ENCODE results near the gene CCDC6. TPM values are rescaled to one million over a fixed set of nuclear protein-coding genes. Genes with fewer than 3 reads are reported as not detected.

The CCDC6 gene
- total and polyA plus RNA-seq, 9 of the 15 experiments (the other 6 are each of a cell fraction or from before 2014, with no cell fraction given): 10.4 to 41.0 (median 20.9) TPM

GRCh38 chr10:59831658-59832503, 74.5 kb downstream of the CCDC6 start (continued):
- TF ChIP-seq HNRNPLL (IDR thresholded peaks at IDR 0.05; ENCODE audit: low read depth, low read length, poor library complexity, severe bottlenecking) (no peak), TCF3 (CRISPR knock-in tag; IDR thresholded peaks at IDR 0.05) (peak; percentile 83), ELK3 (CRISPR knock-in tag; IDR thresholded peaks at IDR 0.05) (no peak), TEAD4 (IDR thresholded peaks at IDR 0.05; ENCODE audit: low read length) (peak; percentile 88; the same call in 1 of the 2 replicates), TEAD4 (CRISPR knock-in tag; IDR thresholded peaks at IDR 0.05; ENCODE audit: borderline replicate concordance) (no peak), PKNOX1 (IDR thresholded peaks at IDR 0.05) (peak; percentile 89), SMAD3 (CRISPR knock-in tag; conservative IDR thresholded peaks at IDR 0.05) (0 out of 2 replicates have a peak, but pooled peaks have one; percentile 62), TEAD1 (CRISPR knock-in tag; IDR thresholded peaks at IDR 0.05) (peak in 1 of 2 experiments; percentile 69; a peak in 2 of 4 replicates)
- TF ChIP-seq, protein P1, sequence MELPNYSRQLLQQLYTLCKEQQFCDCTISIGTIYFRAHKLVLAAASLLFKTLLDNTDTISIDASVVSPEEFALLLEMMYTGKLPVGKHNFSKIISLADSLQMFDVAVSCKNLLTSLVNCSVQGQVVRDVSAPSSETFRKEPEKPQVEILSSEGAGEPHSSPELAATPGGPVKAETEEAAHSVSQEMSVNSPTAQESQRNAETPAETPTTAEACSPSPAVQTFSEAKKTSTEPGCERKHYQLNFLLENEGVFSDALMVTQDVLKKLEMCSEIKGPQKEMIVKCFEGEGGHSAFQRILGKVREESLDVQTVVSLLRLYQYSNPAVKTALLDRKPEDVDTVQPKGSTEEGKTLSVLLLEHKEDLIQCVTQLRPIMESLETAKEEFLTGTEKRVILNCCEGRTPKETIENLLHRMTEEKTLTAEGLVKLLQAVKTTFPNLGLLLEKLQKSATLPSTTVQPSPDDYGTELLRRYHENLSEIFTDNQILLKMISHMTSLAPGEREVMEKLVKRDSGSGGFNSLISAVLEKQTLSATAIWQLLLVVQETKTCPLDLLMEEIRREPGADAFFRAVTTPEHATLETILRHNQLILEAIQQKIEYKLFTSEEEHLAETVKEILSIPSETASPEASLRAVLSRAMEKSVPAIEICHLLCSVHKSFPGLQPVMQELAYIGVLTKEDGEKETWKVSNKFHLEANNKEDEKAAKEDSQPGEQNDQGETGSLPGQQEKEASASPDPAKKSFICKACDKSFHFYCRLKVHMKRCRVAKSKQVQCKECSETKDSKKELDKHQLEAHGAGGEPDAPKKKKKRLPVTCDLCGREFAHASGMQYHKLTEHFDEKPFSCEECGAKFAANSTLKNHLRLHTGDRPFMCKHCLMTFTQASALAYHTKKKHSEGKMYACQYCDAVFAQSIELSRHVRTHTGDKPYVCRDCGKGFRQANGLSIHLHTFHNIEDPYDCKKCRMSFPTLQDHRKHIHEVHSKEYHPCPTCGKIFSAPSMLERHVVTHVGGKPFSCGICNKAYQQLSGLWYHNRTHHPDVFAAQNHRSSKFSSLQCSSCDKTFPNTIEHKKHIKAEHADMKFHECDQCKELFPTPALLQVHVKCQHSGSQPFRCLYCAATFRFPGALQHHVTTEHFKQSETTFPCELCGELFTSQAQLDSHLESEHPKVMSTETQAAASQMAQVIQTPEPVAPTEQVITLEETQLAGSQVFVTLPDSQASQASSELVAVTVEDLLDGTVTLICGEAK (IDR thresholded peaks at IDR 0.05): peak; percentile 70; the same call in 1 of the 2 replicates
- TF ChIP-seq, protein P1 (CRISPR knock-in tag; IDR thresholded peaks at IDR 0.05): no peak
- TF ChIP-seq, protein P2, sequence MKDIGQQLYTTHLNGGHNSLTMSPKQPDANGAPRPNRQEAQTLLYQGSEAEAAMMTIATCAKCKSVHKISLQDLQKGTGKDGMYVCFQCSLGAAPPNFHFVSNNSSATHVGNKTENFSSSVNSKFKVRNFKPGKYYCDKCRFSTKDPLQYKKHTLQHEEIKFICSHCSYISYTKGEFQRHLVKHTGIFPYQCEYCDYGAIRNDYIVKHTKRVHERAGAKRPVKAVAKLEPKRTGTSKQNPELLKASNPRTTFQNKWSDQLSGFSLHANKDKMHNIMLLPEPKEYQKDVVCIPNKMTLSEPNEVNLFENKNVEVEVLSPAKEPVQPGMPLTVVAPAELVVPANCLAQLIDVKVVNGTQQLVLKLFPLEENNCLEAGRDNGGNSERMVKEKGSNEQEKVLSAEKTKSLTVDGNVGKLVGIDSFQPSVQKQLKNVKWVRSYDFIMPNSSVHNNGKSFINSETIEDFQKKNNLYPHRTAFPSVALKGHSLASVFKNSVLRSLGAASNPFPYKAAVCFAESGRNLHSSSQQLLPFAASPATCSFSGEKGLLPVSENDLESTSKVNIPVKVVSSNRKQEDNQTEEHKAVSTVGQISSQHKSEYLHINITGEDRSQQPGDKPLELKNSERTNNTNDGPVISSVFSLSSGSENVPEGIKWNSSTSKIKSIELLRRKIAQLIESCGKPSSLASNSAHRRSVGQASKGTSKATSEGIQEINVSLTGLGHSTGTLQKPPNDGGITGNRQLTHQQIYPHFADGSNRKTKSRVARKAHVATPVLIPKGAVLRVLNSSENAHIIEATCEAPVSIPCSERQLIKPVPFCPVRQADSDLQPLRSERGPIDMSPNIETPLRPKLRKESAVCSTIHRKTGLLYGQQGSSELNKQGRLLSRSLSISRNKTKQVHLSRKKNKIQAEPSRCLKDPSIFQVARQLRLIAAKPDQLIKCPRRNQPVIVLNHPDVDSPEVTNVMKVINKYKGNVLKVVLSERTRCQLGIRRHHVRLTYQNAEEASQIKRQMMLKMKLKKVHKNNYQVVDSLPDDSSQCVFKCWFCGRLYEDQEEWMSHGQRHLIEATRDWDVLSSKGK (CRISPR knock-in tag; IDR thresholded peaks at IDR 0.05): no peak
